B cell (primary cell): ENCODE results near the gene MARS1. TPM values are rescaled to one million over a fixed set of nuclear protein-coding genes. Genes with fewer than 3 reads are reported as not detected.
"Not testable (repeated sequence)": the region's sequence is repeated elsewhere in the genome, so short reads cannot be mapped to it uniquely, and the experiment has no call there.

ENCODE experiments used
- ATAC-seq: fragments of 200-7000 bp; cut with Tn5 transposase; one replicate; pipeline ENCODE4 v1.10.0; 2021; ENCODE audit warnings: low read depth, mild to moderate bottlenecking, moderate number of reproducible peaks, moderate library complexity
- CTCF ChIA-PET: fragments of 350-600 bp; sonication (Branson Sonifier 250); formaldehyde crosslinking; loops from one replicate; lab custom pipeline; 2021; ENCODE audit warnings: antibody characterized with exemption, inconsistent platforms; lab: Charles Lee
- POLR2A ChIA-PET: fragments of 350-600 bp; sonication (Branson Sonifier 250); formaldehyde crosslinking; loops from one replicate; lab custom pipeline; 2021; ENCODE audit warnings: antibody characterized with exemption; lab: Charles Lee
- DNase-seq: peaks from one replicate; pipeline ENCODE4 v3.0.0; 2013
- H2AFZ ChIP-seq: 2 replicates; pipeline ENCODE4 v1.6.1; 2012; ENCODE audit warnings: mild to moderate bottlenecking, low read depth, low read length; ENCODE audit not compliant: insufficient read depth, poor library complexity, severe bottlenecking
- H3K27ac ChIP-seq, 2 donors: 1 replicate in 1 of 2; 2 replicates in 1 of 2; pipeline ENCODE4 v1.5.1; 2012 to 2013; ENCODE audit warnings: low read length in 2 of 2, mild to moderate bottlenecking in 2 of 2, moderate library complexity in 1 of 2
- H3K27me3 ChIP-seq, 4 experiments: fragments of 200-600 bp in 1 of 4; sonication (generic) in 1 of 4; replicated peaks in 1 of 4; 1 replicate in 2 of 4; 2 replicates in 2 of 4; pipeline versions ENCODE4 v1.6.1 to v1.7.0; 2013 to 2016; ENCODE audit warnings: low read length in 3 of 4, mild to moderate bottlenecking in 2 of 4, mixed read lengths in 1 of 4, moderate library complexity in 1 of 4; ENCODE audit not compliant: insufficient read depth in 4 of 4, control insufficient read depth in 3 of 4; ENCODE audit errors: control extremely low read depth in 1 of 4
- H3K36me3 ChIP-seq, 2 experiments: replicated peaks in 1 of 2; 1 replicate in 1 of 2; 2 replicates in 1 of 2; pipeline versions ENCODE4 v1.6.1 to v1.7.1; 2013; ENCODE audit warnings: low read length in 1 of 2; ENCODE audit not compliant: insufficient read depth in 2 of 2, control insufficient read depth in 1 of 2; ENCODE audit errors: control extremely low read depth in 1 of 2, extremely low read depth in 1 of 2
- H3K4me1 ChIP-seq, 2 donors: fragments of 200-600 bp in 1 of 2; sonication (generic) in 1 of 2; 1 replicate in 1 of 2; 2 replicates in 1 of 2; pipeline versions ENCODE4 v1.5.1 to v1.6.1; 2013 to 2017; ENCODE audit warnings: low read length in 2 of 2; ENCODE audit not compliant: control insufficient read depth in 2 of 2, insufficient read depth in 2 of 2
- H3K4me2 ChIP-seq: replicated peaks from 2 replicates; pipeline ENCODE3; 2012; ENCODE audit warnings: mild to moderate bottlenecking, low read depth, low read length; ENCODE audit not compliant: poor library complexity, severe bottlenecking
- H3K4me3 ChIP-seq, 5 experiments: fragments of 200-600 bp in 1 of 5; sonication (generic) in 1 of 5; 1 replicate in 3 of 5; 2 replicates in 2 of 5; pipeline versions ENCODE4 v1.5.1 to v1.7.0; 2011 to 2016; ENCODE audit warnings: low read length in 4 of 5, mild to moderate bottlenecking in 4 of 5, low read depth in 2 of 5, control low read depth in 1 of 5, moderate library complexity in 1 of 5; ENCODE audit not compliant: insufficient read depth in 1 of 5; ENCODE audit errors: control extremely low read depth in 1 of 5, extremely low read depth in 1 of 5
- H3K79me2 ChIP-seq: fragments of 200-600 bp; sonication (generic); one replicate; pipeline ENCODE4 v1.6.0; 2016; ENCODE audit warnings: low read length; ENCODE audit not compliant: control insufficient read depth, insufficient read depth
- H3K9ac ChIP-seq: fragments of 200-600 bp; sonication (generic); 2 replicates; pipeline ENCODE4 v1.6.1; 2017; ENCODE audit warnings: mild to moderate bottlenecking, low read length, moderate library complexity
- H3K9me3 ChIP-seq, 3 donors: one replicate each; pipeline versions ENCODE4 v1.6.1 to v1.7.1; 2013; ENCODE audit warnings: low read length in 2 of 3; ENCODE audit not compliant: control insufficient read depth in 2 of 3, insufficient read depth in 1 of 3; ENCODE audit errors: control extremely low read depth in 1 of 3
- H4K20me1 ChIP-seq: 2 replicates; pipeline ENCODE4 v1.6.0; 2012; ENCODE audit warnings: mild to moderate bottlenecking, low read length; ENCODE audit not compliant: insufficient read depth, control insufficient read depth, poor library complexity, severe bottlenecking
- H3K27ac Mint-ChIP-seq: one replicate; pipeline ENCODE4 v1.8.0; 2021; ENCODE audit warnings: mixed read lengths
- H3K27me3 Mint-ChIP-seq: one replicate; pipeline ENCODE4 v1.8.0; 2021; ENCODE audit warnings: mixed read lengths
- H3K4me1 Mint-ChIP-seq: one replicate; pipeline ENCODE4 v1.8.0; 2021; ENCODE audit warnings: mixed read lengths
- H3K4me3 Mint-ChIP-seq: one replicate; pipeline ENCODE4 v1.8.0; 2021; ENCODE audit warnings: mixed read lengths
- H3K9me3 Mint-ChIP-seq: one replicate; pipeline ENCODE4 v1.8.0; 2022; ENCODE audit warnings: mixed read lengths; ENCODE audit not compliant: insufficient read depth
- CTCF ChIP-seq: fragments of 200-600 bp; IDR thresholded peaks from one replicate; pipeline ENCODE4 v1.8.0; 2022; ENCODE audit warnings: antibody characterized with exemption, mild to moderate bottlenecking
- EZH2 ChIP-seq: IDR thresholded peaks from 2 replicates; pipeline ENCODE4 v1.6.1; 2012; ENCODE audit warnings: borderline replicate concordance, low read depth, mild to moderate bottlenecking, moderate library complexity, low read length; ENCODE audit not compliant: insufficient read depth, poor library complexity, severe bottlenecking
- WGBS: methylation state at CpG from one replicate; pipeline ENCODE4 v1.1.5; 2013; ENCODE audit warnings: missing lambda C conversion rate; ENCODE audit not compliant: insufficient coverage; 5-methylcytosine and 5-hydroxymethylcytosine counted together
- intact Hi-C: fragments of 100-400 bp; cut with micrococcal nuclease; formaldehyde crosslinking; loops from one replicate; pipeline ENCODE4 v1.10.0; 2022
- polyA plus RNA-seq: library from polyadenylated mRNA; depleted of rRNA; stranded (reverse); fragments of >200 nt; gene quantifications from 2 replicates; pipeline ENCODE4 v1.2.3, GENCODE V29; 2012
- total RNA-seq, 2 donors: library from RNA; stranded (reverse); fragments of 120-200 nt in 1 of 2; gene quantifications; 1 replicate in 1 of 2; 2 replicates in 1 of 2; pipeline versions ENCODE4 v1.2.3 to v1.2.4, GENCODE V29; 2013 to 2022

The MARS1 gene
- total and polyA plus RNA-seq, 2 donors (not counting 1 experiment from before 2014, with no cell fraction given) = 158 to 193 TPM

- H3K4me2 ChIP-seq, H3K9me3 ChIP-seq, H4K20me1 ChIP-seq, intact Hi-C loops, H3K4me3 ChIP-seq, CTCF ChIA-PET, H3K27me3 ChIP-seq, H3K9me3 Mint-ChIP-seq, H3K27ac ChIP-seq, H3K4me1 ChIP-seq, H3K4me3 Mint-ChIP-seq, H3K27ac Mint-ChIP-seq, ATAC-seq, H3K9ac ChIP-seq, H2AFZ ChIP-seq, DNase-seq, POLR2A ChIA-PET, H3K27me3 Mint-ChIP-seq: not testable (repeated sequence)
- peaks cover 5 to 50% of the 10 kb centered on the region in 2 experiments for H3K36me3 ChIP-seq
- peaks cover 11% of the 10 kb centered on the region for H3K4me1 Mint-ChIP-seq
- WGBS = 96% methylated on average over 32 of the region's 48 CpGs
- H3K79me2 ChIP-seq = peaks cover 27% of the 10 kb centered on the region
These were observed 7.3 kb downstream of the MARS1 start for GRCh38 chr12:57495051-57495701.

GRCh38 chr12:57496822-57497221 is 9.0 kb downstream of the MARS1 start:
- CTCF ChIA-PET = interaction anchor here (0.5 kb wide), 1 partner anchor 121 kb away, joined by 3 read pairs; no protein-coding TSS in a partner anchor
- H3K4me1 Mint-ChIP-seq = peaks cover 7% of the 10 kb centered on the region
- H3K4me1 ChIP-seq = no peaks in the 10 kb centered on the region
- no peak overlapping the region for H3K9ac ChIP-seq
- ATAC-seq (no peak), DNase-seq (no peak)
- no peaks in the 10 kb centered on the region for H3K27me3 ChIP-seq
- H3K4me3 ChIP-seq = no peak overlapping the region
- peaks cover 28% of the 10 kb centered on the region for H3K79me2 ChIP-seq
- H3K9me3 ChIP-seq = no peaks in the 10 kb centered on the region
- TF ChIP-seq CTCF = no peak
- no peak for TF ChIP-seq EZH2
- peak overlapping the region; percentile 10 for H3K27ac Mint-ChIP-seq
- H3K4me2 ChIP-seq = no peak overlapping the region
- H2AFZ ChIP-seq = no peak overlapping the region
- H3K9me3 Mint-ChIP-seq = no peaks in the 10 kb centered on the region
- H3K4me3 Mint-ChIP-seq = no peak overlapping the region
- peaks cover 0 to 52% of the 10 kb centered on the region in 2 experiments for H3K36me3 ChIP-seq
- no peaks in the 10 kb centered on the region for H4K20me1 ChIP-seq
- POLR2A ChIA-PET = interaction anchor here (0.7 kb wide), 2 partner anchors 19 to 269 kb away, joined by 4 read pairs; no protein-coding TSS in a partner anchor
- no peaks in the 10 kb centered on the region for H3K27me3 Mint-ChIP-seq
- no peak overlapping the region for H3K27ac ChIP-seq
- intact Hi-C loops = no loop called here
